HCT116 (cell line): Measurements from ENCODE around the gene TSPAN5. TPM values are rescaled to one million over a fixed set of nuclear protein-coding genes. Genes with fewer than 3 reads are reported as not detected.

Source experiments
- ATAC-seq: fragments of 200-7000 bp; cut with Tn5 transposase; 2 replicates; pipeline ENCODE4 v1.9.1; 2020; ENCODE audit warnings: mild to moderate bottlenecking, moderate library complexity
- BruUV-seq: library from RNA; stranded (reverse); fragments of 400-500 nt; replicated peaks from 2 replicates; lab custom pipeline; 2021; lab: Mats Ljungman, UMichigan
- CTCF ChIA-PET: fragments of 300-600 bp; sonication (Branson Sonifier 250); formaldehyde crosslinking; loops from one replicate; lab custom pipeline; 2021; ENCODE audit warnings: antibody characterized with exemption; lab: Charles Lee
- POLR2A ChIA-PET: fragments of 300-600, 350-600 bp; sonication (Branson Sonifier 250); formaldehyde crosslinking; loops from one replicate; lab custom pipeline; 2021; ENCODE audit warnings: antibody characterized with exemption; lab: Charles Lee
- RAD21 ChIA-PET, 2 experiments: fragments of 300-600 bp; sonication (Branson Sonifier 250); formaldehyde crosslinking; loops; one replicate each; lab custom pipeline; 2023; ENCODE audit warnings: low total read pairs in 2 of 2; ENCODE audit not compliant: uncharacterized antibody in 2 of 2, unreplicated experiment in 2 of 2, low non-redundant PET in 1 of 2; lab: Charles Lee
- DNase-seq: peaks from one replicate; pipeline ENCODE4 v3.0.0-alpha.2; 2010; ENCODE audit warnings: low read depth, low spot score
- H2AFZ ChIP-seq: fragments of 200-600 bp; shearing (Covaris generic), sonication (generic); 2 replicates; pipeline ENCODE4 v1.6.1; 2017; ENCODE audit warnings: low read depth, mixed run types, mixed read lengths, antibody characterized with exemption, low read length; ENCODE audit not compliant: poor library complexity, severe bottlenecking
- H3K27ac ChIP-seq: 2 replicates; pipeline ENCODE4 v1.5.1; 2012; ENCODE audit warnings: low read depth, low read length
- H3K27me3 ChIP-seq: fragments of 200-600 bp; sonication (generic); 2 replicates; pipeline ENCODE4 v1.6.1; 2016; ENCODE audit warnings: mixed run types, low read length, mixed read lengths; ENCODE audit not compliant: insufficient read depth
- H3K36me3 ChIP-seq, 2 experiments: fragments of 200-500 bp in 1 of 2; fragments of 200-600 bp in 1 of 2; sonication (Bioruptor generic) in 1 of 2; sonication (generic) in 1 of 2; 2 replicates each; pipeline versions ENCODE4 v1.5.1 to v1.6.1; 2014 to 2016; ENCODE audit warnings: low read length in 2 of 2, inconsistent platforms in 1 of 2, mixed read lengths in 1 of 2, mixed run types in 1 of 2; ENCODE audit not compliant: insufficient read depth in 2 of 2, control insufficient read depth in 1 of 2
- H3K4me1 ChIP-seq, 2 experiments: fragments of 200-600 bp in 1 of 2; sonication (generic) in 1 of 2; 2 replicates each; pipeline versions ENCODE4 v1.5.1 to v1.6.1; 2012 to 2017; ENCODE audit warnings: low read length in 2 of 2, inconsistent platforms in 1 of 2, mild to moderate bottlenecking in 1 of 2, mixed read lengths in 1 of 2, mixed run types in 1 of 2, moderate library complexity in 1 of 2; ENCODE audit not compliant: insufficient read depth in 2 of 2, control insufficient read depth in 1 of 2
- H3K4me2 ChIP-seq: fragments of 200-600 bp; sonication (generic); 2 replicates; pipeline ENCODE4 v1.6.1; 2017; ENCODE audit warnings: mixed run types, low read length, mixed read lengths
- H3K4me3 ChIP-seq, 2 experiments: fragments of 200-600 bp in 1 of 2; sonication (generic) in 1 of 2; replicated peaks in 1 of 2; 2 replicates each; pipeline ENCODE4 v1.5.1; 2011 to 2016; ENCODE audit warnings: low read length in 2 of 2, control low read depth in 1 of 2, low read depth in 1 of 2, mild to moderate bottlenecking in 1 of 2, mixed read lengths in 1 of 2, mixed run types in 1 of 2
- H3K79me2 ChIP-seq: fragments of 200-600 bp; sonication (generic); 2 replicates; pipeline ENCODE4 v1.6.1; 2017; ENCODE audit warnings: mild to moderate bottlenecking, mixed run types, low read length, moderate library complexity, mixed read lengths; ENCODE audit not compliant: insufficient read depth
- H3K9ac ChIP-seq: fragments of 200-600 bp; sonication (generic); 2 replicates; pipeline ENCODE4 v1.6.1; 2016; ENCODE audit warnings: low read length, mixed read lengths
- H3K9me2 ChIP-seq: fragments of 200-600 bp; sonication (generic), shearing (Covaris generic); 2 replicates; pipeline ENCODE4 v1.6.1; 2017; ENCODE audit warnings: mixed run types, mild to moderate bottlenecking, moderate library complexity; ENCODE audit not compliant: insufficient read depth
- H3K9me3 ChIP-seq, 2 experiments: fragments of 200-500 bp in 1 of 2; fragments of 200-600 bp in 1 of 2; sonication (Bioruptor generic) in 1 of 2; sonication (generic) in 1 of 2; 2 replicates each; pipeline ENCODE4 v1.6.1; 2014 to 2017; ENCODE audit warnings: low read length in 2 of 2, mixed read lengths in 2 of 2, inconsistent platforms in 1 of 2, low read depth in 1 of 2, mild to moderate bottlenecking in 1 of 2, mixed run types in 1 of 2, moderate library complexity in 1 of 2; ENCODE audit not compliant: control insufficient read depth in 1 of 2, insufficient read depth in 1 of 2
- H4K20me1 ChIP-seq: fragments of 200-600 bp; sonication (generic), shearing (Covaris generic); 2 replicates; pipeline ENCODE4 v1.6.1; 2017; ENCODE audit warnings: mixed run types, mild to moderate bottlenecking, moderate library complexity; ENCODE audit not compliant: insufficient read depth
- CBX3 ChIP-seq: IDR thresholded peaks from 2 replicates; pipeline ENCODE4 v1.6.1; 2012; ENCODE audit warnings: low read depth
- CEBPB ChIP-seq: IDR thresholded peaks from 2 replicates; pipeline ENCODE4 v1.6.1; 2012; ENCODE audit warnings: low read depth
- EZH2phosphoT487 ChIP-seq: fragments of 200-600 bp; IDR thresholded peaks from 2 replicates; pipeline ENCODE4 v1.6.1; 2018; ENCODE audit warnings: antibody characterized with exemption, borderline replicate concordance
- MAX ChIP-seq: IDR thresholded peaks from 2 replicates; pipeline ENCODE4 v1.6.1; 2012
- SP1 ChIP-seq: IDR thresholded peaks from 2 replicates; pipeline ENCODE4 v1.6.1; 2012; ENCODE audit warnings: low read depth
- intact Hi-C: fragments of 100-400 bp; cut with micrococcal nuclease; formaldehyde crosslinking; loops from 2 replicates; pipeline ENCODE4 v1.10.0; 2022
- total RNA-seq: library from RNA; stranded (reverse); gene quantifications from one replicate; pipeline ENCODE4 v1.2.1, GENCODE V29; 2021; ENCODE audit not compliant: unreplicated experiment
- TF ChIP-seq, protein P1 (sequence below): IDR thresholded peaks from 2 replicates; pipeline ENCODE4 v1.6.1; 2012; ENCODE audit warnings: low read depth

Gene TSPAN5
- total RNA-seq, 1 experiment from 2014 or later, result 56.8 TPM

- H3K9me3 ChIP-seq, result no peaks in the 10 kb centered on the region
- H3K4me1 ChIP-seq, result no peaks in the 10 kb centered on the region
- H3K9ac ChIP-seq, result no peak overlapping the region
- ChIA-PET RAD21 (no interaction called here), POLR2A (no interaction called here), CTCF (no interaction called here)
- intact Hi-C loops, result no loop called here
- peaks cover 92% of the 10 kb centered on the region for H3K79me2 ChIP-seq
- DNase-seq, result peak; percentile 4
- no peak for ATAC-seq
- no peak for TF ChIP-seq EZH2phosphoT487
- no peak for TF ChIP-seq MAX
- peak; percentile 36; the same call in 1 of the 2 replicates for TF ChIP-seq CEBPB
- no peak for TF ChIP-seq CBX3
- TF ChIP-seq, protein P1, sequence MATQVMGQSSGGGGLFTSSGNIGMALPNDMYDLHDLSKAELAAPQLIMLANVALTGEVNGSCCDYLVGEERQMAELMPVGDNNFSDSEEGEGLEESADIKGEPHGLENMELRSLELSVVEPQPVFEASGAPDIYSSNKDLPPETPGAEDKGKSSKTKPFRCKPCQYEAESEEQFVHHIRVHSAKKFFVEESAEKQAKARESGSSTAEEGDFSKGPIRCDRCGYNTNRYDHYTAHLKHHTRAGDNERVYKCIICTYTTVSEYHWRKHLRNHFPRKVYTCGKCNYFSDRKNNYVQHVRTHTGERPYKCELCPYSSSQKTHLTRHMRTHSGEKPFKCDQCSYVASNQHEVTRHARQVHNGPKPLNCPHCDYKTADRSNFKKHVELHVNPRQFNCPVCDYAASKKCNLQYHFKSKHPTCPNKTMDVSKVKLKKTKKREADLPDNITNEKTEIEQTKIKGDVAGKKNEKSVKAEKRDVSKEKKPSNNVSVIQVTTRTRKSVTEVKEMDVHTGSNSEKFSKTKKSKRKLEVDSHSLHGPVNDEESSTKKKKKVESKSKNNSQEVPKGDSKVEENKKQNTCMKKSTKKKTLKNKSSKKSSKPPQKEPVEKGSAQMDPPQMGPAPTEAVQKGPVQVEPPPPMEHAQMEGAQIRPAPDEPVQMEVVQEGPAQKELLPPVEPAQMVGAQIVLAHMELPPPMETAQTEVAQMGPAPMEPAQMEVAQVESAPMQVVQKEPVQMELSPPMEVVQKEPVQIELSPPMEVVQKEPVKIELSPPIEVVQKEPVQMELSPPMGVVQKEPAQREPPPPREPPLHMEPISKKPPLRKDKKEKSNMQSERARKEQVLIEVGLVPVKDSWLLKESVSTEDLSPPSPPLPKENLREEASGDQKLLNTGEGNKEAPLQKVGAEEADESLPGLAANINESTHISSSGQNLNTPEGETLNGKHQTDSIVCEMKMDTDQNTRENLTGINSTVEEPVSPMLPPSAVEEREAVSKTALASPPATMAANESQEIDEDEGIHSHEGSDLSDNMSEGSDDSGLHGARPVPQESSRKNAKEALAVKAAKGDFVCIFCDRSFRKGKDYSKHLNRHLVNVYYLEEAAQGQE, result no peak
- TF ChIP-seq SP1, result no peak
- no TSS peak for BruUV-seq
- no peak overlapping the region for H3K4me2 ChIP-seq
- H3K9me2 ChIP-seq, result no peaks in the 10 kb centered on the region
- H3K27ac ChIP-seq, result no peak overlapping the region
- no peak overlapping the region for H3K4me3 ChIP-seq
- H2AFZ ChIP-seq, result no peak overlapping the region
- 0 out of 2 replicates have a peak, but pooled peaks cover 3% of the 10 kb centered on the region for H4K20me1 ChIP-seq
- H3K27me3 ChIP-seq, result no peaks in the 10 kb centered on the region
- no peaks in the 10 kb centered on the region for H3K36me3 ChIP-seq
These were observed 101.1 kb downstream of the TSPAN5 start for GRCh38 chr4:98557194-98557892.
